Uterus (tissue), 4 donors: Measurements from ENCODE around the gene AGPS. TPM values are rescaled to one million over a fixed set of nuclear protein-coding genes. Genes with fewer than 3 reads are reported as not detected.
"Not testable (repeated sequence)": the region's sequence is repeated elsewhere in the genome, so short reads cannot be mapped to it uniquely, and the experiment has no call there.

Experiments used
- DNase-seq, 2 donors: peaks; one replicate each; pipeline ENCODE4 v3.0.0-alpha.2; 2019 to 2020
- H3K27ac ChIP-seq, 2 donors: fragments of 200-600 bp; sonication (generic); 1 replicate in 1 of 2; 2 replicates in 1 of 2; pipeline ENCODE4 v1.5.1; 2016 to 2018
- H3K27me3 ChIP-seq, 2 donors: fragments of 200-600 bp; sonication (generic); one replicate each; pipeline ENCODE4 v1.5.1; 2018 to 2019; ENCODE audit warnings: control low read depth in 1 of 2
- H3K36me3 ChIP-seq, 2 donors: fragments of 200-600 bp; sonication (generic); one replicate each; pipeline ENCODE4 v1.5.1; 2019; ENCODE audit warnings: control low read depth in 1 of 2
- H3K4me1 ChIP-seq, 2 donors: fragments of 200-600 bp; sonication (generic); one replicate each; pipeline ENCODE4 v1.5.1; 2018 to 2019; ENCODE audit warnings: control low read depth in 1 of 2
- H3K4me3 ChIP-seq, 2 donors: fragments of 200-600 bp; sonication (generic); 1 replicate in 1 of 2; 2 replicates in 1 of 2; pipeline ENCODE4 v1.5.1; 2018 to 2019; ENCODE audit warnings: mild to moderate bottlenecking in 1 of 2
- H3K9me3 ChIP-seq, 2 donors: fragments of 200-600 bp; sonication (generic); one replicate each; pipeline ENCODE4 v1.5.1; 2019; ENCODE audit warnings: control low read depth in 1 of 2
- POLR2A ChIP-seq, 2 donors: fragments of 450-650 bp; IDR thresholded peaks; one replicate each; pipeline ENCODE4 v1.6.1; 2016; ENCODE audit warnings: antibody characterized with exemption in 2 of 2, mild to moderate bottlenecking in 1 of 2, moderate library complexity in 1 of 2
- intact Hi-C: fragments of 100-400 bp; cut with DNase I; formaldehyde crosslinking; loops from one replicate; pipeline ENCODE4 v1.15.1; 2023; ENCODE audit warnings: low total_unique reads
- total RNA-seq, 4 donors: library from RNA; depleted of rRNA in 3 of 4; stranded (reverse); fragments of >200 nt in 3 of 4; gene quantifications; one replicate each; pipeline versions ENCODE4 v1.1.0 to v1.2.4, GENCODE V29; 2014 to 2023
- TF ChIP-seq, protein P1 (sequence below), 4 experiments: fragments of 200-600 bp in 2 of 4; fragments of 450-650 bp in 2 of 4; sonication (generic) in 2 of 4; IDR thresholded peaks; one replicate each; pipeline ENCODE4 v1.5.1; 2016 to 2019; ENCODE audit warnings: antibody characterized with exemption in 4 of 4, mild to moderate bottlenecking in 2 of 4, moderate library complexity in 1 of 4
- donor health status: DM: yes; HTN: yes; CAD: no.

AGPS gene
- total RNA-seq, 4 donors from 2014 or later = 10.2 to 64.4 (median 40.0) TPM

DNA sequence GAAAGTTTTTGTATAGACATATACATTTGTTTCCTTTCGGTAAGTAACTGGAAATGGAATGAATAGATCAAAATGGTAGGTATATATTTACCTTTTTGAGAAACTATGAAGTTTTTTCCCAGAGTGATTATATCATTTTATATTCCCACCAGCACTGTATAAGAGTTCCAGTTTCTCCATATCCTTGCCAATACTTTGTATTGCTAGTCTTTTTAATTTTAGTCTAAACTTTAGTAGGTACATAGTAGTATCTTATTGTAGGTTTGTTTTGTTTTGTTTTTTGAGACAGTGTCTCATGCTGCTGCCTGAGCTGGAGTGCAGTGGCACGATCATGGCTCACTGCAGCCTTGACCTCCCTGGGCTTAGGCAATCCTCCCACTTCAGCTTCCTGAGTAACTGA lies 56.6 kb downstream of the AGPS start:
- Histone ChIP-seq H3K27me3 (no peaks in the 10 kb centered on the region), H3K4me3 (no peak overlapping the region), H3K36me3 (no peaks in the 10 kb centered on the region), H3K9me3 (no peaks in the 10 kb centered on the region), H3K27ac (no peak overlapping the region), H3K4me1 (no peaks in the 10 kb centered on the region)
- no peak for DNase-seq
- TF ChIP-seq, protein P1, sequence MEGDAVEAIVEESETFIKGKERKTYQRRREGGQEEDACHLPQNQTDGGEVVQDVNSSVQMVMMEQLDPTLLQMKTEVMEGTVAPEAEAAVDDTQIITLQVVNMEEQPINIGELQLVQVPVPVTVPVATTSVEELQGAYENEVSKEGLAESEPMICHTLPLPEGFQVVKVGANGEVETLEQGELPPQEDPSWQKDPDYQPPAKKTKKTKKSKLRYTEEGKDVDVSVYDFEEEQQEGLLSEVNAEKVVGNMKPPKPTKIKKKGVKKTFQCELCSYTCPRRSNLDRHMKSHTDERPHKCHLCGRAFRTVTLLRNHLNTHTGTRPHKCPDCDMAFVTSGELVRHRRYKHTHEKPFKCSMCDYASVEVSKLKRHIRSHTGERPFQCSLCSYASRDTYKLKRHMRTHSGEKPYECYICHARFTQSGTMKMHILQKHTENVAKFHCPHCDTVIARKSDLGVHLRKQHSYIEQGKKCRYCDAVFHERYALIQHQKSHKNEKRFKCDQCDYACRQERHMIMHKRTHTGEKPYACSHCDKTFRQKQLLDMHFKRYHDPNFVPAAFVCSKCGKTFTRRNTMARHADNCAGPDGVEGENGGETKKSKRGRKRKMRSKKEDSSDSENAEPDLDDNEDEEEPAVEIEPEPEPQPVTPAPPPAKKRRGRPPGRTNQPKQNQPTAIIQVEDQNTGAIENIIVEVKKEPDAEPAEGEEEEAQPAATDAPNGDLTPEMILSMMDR (IDR thresholded peaks at IDR 0.05) = no peak
- TF ChIP-seq POLR2A (IDR thresholded peaks at IDR 0.05) = no peak
- intact Hi-C loops = no loop called here

DNA sequence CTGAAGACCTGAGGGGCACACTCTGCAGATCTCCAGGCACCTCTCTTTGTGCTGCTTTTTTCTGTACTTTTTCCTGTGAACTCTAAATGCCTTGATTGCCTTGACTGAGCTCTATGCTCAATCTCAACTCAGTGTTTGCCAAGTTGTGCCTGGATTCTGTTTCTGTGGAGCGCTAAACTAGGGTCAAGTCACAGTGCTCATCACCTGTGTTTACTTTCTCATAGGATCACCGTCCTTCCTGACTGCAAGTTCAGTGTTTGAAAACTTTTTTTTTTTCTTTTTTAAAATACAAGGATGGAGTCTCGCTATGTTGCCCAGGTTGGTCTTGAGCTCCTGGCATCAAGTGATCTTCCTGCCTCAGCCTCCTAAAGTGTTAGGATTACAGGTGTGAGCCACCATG lies 62.6 kb downstream of the AGPS start:
- DNase-seq = no peak
- H3K4me1 ChIP-seq = no peaks in the 10 kb centered on the region
- intact Hi-C loops = no loop called here
- no peak overlapping the region for H3K4me3 ChIP-seq
- H3K9me3 ChIP-seq = no peaks in the 10 kb centered on the region
- H3K27me3 ChIP-seq = no peaks in the 10 kb centered on the region
- TF ChIP-seq POLR2A (IDR thresholded peaks at IDR 0.05) = no peak
- TF ChIP-seq, protein P1 (IDR thresholded peaks at IDR 0.05) = no peak
- no peaks in the 10 kb centered on the region for H3K36me3 ChIP-seq
- no peak overlapping the region for H3K27ac ChIP-seq

DNA sequence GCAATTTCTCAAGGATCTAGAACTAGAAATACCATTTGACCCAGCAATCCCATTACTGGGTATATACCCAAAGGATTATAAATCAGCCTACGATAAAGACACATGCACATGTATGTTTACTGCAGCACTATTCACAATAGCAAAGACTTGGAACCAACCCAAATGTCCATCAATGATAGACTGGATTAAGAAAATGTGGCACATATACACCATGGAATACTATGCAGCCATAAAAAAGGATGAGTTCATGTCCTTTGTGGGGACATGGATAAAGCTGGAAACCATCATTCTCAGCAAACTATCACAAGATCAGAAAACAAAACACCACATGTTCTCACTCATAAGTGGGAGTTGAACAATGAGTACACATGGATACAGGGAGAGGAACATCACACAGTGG lies 67.2 kb downstream of the AGPS start:
- H3K27ac ChIP-seq, H3K4me3 ChIP-seq, H3K9me3 ChIP-seq, H3K27me3 ChIP-seq, intact Hi-C loops, DNase-seq, H3K4me1 ChIP-seq, H3K36me3 ChIP-seq: not testable (repeated sequence)

DNA sequence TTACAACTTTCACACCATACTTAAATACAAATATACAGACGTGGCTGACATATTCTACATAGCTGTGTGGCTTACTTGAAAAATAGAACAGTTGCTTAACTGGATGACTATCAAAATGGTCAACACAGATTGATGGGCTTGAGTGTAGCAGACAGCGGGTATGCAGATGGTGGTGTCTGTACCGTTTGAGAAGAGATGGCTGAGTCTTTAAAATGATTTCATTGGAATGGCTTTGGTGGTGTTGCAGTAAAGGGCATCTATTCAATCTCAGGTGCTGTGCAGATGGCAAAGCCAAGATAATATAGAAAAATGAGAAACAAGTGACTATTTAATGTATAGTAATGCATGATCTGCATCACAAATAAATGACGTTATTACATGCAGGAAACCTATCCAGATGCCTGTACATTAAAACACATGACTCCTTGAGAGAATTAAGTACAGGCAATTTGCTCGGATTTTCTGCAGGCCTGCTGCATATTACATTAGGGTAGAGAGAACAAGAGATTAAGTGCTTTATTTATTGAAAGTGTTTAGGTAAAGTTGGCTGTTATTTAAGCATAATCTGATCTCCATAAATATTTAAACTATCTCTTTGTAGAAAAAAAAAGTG lies 68.5 kb downstream of the AGPS start:
- no peak for DNase-seq
- Histone ChIP-seq H3K36me3 (no peaks in the 10 kb centered on the region), H3K9me3 (no peaks in the 10 kb centered on the region), H3K4me1 (peaks cover 0 to 3% of the 10 kb centered on the region in 2 donors), H3K27me3 (no peaks in the 10 kb centered on the region), H3K4me3 (no peak overlapping the region), H3K27ac (no peak overlapping the region)
- intact Hi-C loops = no loop called here
- TF ChIP-seq, protein P1 (IDR thresholded peaks at IDR 0.05) = no peak
- no peak for TF ChIP-seq POLR2A (IDR thresholded peaks at IDR 0.05)

DNA sequence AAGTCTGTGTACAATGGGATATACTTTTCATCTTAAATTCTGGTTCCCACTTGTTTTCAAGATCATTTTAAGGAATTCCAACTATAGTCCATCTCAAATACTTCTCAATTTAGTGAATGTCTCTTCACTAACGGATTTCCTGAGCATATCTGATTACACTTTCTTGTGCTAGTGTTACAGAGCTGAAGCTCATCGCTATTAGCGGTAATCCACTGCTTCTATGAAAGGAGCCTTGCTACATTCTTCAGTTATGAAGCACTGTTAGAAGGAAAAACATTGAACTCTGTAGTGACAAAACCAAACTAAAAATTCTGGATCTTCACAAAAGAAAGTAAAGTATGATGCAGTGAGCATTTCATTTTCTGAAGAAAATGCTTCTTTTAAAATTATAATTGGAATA lies 72.0 kb downstream of the AGPS start:
- H3K27ac ChIP-seq = no peak overlapping the region
- intact Hi-C loops = no loop called here
- TF ChIP-seq, protein P1 (IDR thresholded peaks at IDR 0.05) = no peak
- no peak for TF ChIP-seq POLR2A (IDR thresholded peaks at IDR 0.05)
- no peaks in the 10 kb centered on the region for H3K36me3 ChIP-seq
- H3K4me3 ChIP-seq = no peak overlapping the region
- H3K9me3 ChIP-seq = no peaks in the 10 kb centered on the region
- no peak for DNase-seq
- peaks cover 0 to 3% of the 10 kb centered on the region in 2 donors for H3K4me1 ChIP-seq
- no peaks in the 10 kb centered on the region for H3K27me3 ChIP-seq
